CD4-positive, alpha-beta T cell (primary cell): ENCODE measurements around the gene ATN1. TPM values are rescaled to one million over a fixed set of nuclear protein-coding genes. Genes with fewer than 3 reads are reported as not detected.
"Not testable (repeated sequence)": the region's sequence is repeated elsewhere in the genome, so short reads cannot be mapped to it uniquely, and the experiment has no call there.

Experiments
- ATAC-seq: fragments of 200-7000 bp; cut with Tn5 transposase; one replicate; pipeline ENCODE4 v1.10.0; 2022; ENCODE audit warnings: mild to moderate bottlenecking; ENCODE audit not compliant: poor library complexity
- CTCF ChIA-PET: fragments of 350-600 bp; sonication (Branson Sonifier 250); formaldehyde crosslinking; loops from one replicate; lab custom pipeline; 2021; ENCODE audit warnings: antibody characterized with exemption, inconsistent platforms; lab: Charles Lee
- POLR2A ChIA-PET: fragments of 350-600 bp; sonication (Branson Sonifier 250); formaldehyde crosslinking; loops from one replicate; lab custom pipeline; 2021; ENCODE audit warnings: antibody characterized with exemption, inconsistent platforms; lab: Charles Lee
- DNase-seq, 14 experiments: peaks; one replicate each; pipeline ENCODE4 v3.0.0-alpha.2; 2013 to 2020; ENCODE audit warnings: mixed read lengths in 2 of 14
- H3K27ac ChIP-seq, 2 donors: one replicate each; pipeline versions ENCODE4 v1.5.1 to v1.7.0; 2013; ENCODE audit warnings: low read length in 2 of 2, low read depth in 1 of 2, mild to moderate bottlenecking in 1 of 2
- H3K27me3 ChIP-seq, 2 experiments: 1 replicate in 1 of 2; 2 replicates in 1 of 2; pipeline versions ENCODE4 v1.6.1 to v1.7.0; 2013; ENCODE audit warnings: low read length in 2 of 2, control low read depth in 1 of 2, mild to moderate bottlenecking in 1 of 2, moderate library complexity in 1 of 2; ENCODE audit not compliant: insufficient read depth in 2 of 2, control insufficient read depth in 1 of 2
- H3K36me3 ChIP-seq: one replicate; pipeline ENCODE4 v1.6.1; 2013; ENCODE audit warnings: low read length, control low read depth; ENCODE audit not compliant: insufficient read depth
- H3K4me1 ChIP-seq: one replicate; pipeline ENCODE4 v1.6.1; 2013; ENCODE audit warnings: low read length, control low read depth; ENCODE audit not compliant: insufficient read depth
- H3K4me3 ChIP-seq: one replicate; pipeline ENCODE4 v1.5.1; 2013; ENCODE audit warnings: mild to moderate bottlenecking, low read length, moderate library complexity
- H3K9me3 ChIP-seq, 2 experiments: 1 replicate in 1 of 2; 2 replicates in 1 of 2; pipeline versions ENCODE4 v1.6.1 to v1.7.0; 2013; ENCODE audit warnings: low read length in 2 of 2, mild to moderate bottlenecking in 2 of 2, control low read depth in 1 of 2, moderate library complexity in 1 of 2; ENCODE audit not compliant: control insufficient read depth in 1 of 2, insufficient read depth in 1 of 2
- H3K27ac Mint-ChIP-seq: one replicate; pipeline ENCODE4 v1.8.0; 2020; ENCODE audit warnings: mixed read lengths
- H3K27me3 Mint-ChIP-seq: one replicate; pipeline ENCODE4 v1.8.0; 2021; ENCODE audit warnings: mixed read lengths
- H3K36me3 Mint-ChIP-seq: one replicate; pipeline ENCODE4 v1.8.0; 2021; ENCODE audit warnings: low read depth, mixed read lengths
- H3K4me1 Mint-ChIP-seq: one replicate; pipeline ENCODE4 v1.8.0; 2021; ENCODE audit warnings: low read depth, mixed read lengths
- H3K4me3 Mint-ChIP-seq: one replicate; pipeline ENCODE4 v1.8.0; 2020; ENCODE audit warnings: mild to moderate bottlenecking, mixed read lengths
- H3K9me3 Mint-ChIP-seq: one replicate; pipeline ENCODE4 v1.8.0; 2020; ENCODE audit warnings: mixed read lengths
- CTCF ChIP-seq: fragments of 200-600 bp; IDR thresholded peaks from one replicate; pipeline ENCODE4 v1.8.0; 2022; ENCODE audit warnings: antibody characterized with exemption, mild to moderate bottlenecking
- intact Hi-C, 2 experiments: fragments of 100-400 bp; cut with DNase I in 1 of 2; cut with micrococcal nuclease in 1 of 2; formaldehyde crosslinking; loops; one replicate each; pipeline versions ENCODE4 v1.15.1 to v1.9.0; 2023 to 2025; cut with DNase I, micrococcal nuclease
- total RNA-seq, 174 experiments: library from RNA in 2 of 174; stranded (reverse) in 2 of 174; gene quantifications; one replicate each; pipeline ENCODE4 v1.2.3 and lab custom pipeline; 2021 to 2026

Gene ATN1
- total RNA-seq, 2 experiments from 2014 or later = 28.7 to 29.6 TPM

- ATAC-seq = no peak
- POLR2A ChIA-PET = interaction anchor here (3.1 kb wide), 1 partner anchor 10 kb away, joined by 14 read pairs; the partner anchor contains the start of gene SPSB2
- intact Hi-C loops = no loop called here
These were observed 44.1 kb upstream of the ATN1 start for GRCh38 chr12:6883683-6884082.

DNA sequence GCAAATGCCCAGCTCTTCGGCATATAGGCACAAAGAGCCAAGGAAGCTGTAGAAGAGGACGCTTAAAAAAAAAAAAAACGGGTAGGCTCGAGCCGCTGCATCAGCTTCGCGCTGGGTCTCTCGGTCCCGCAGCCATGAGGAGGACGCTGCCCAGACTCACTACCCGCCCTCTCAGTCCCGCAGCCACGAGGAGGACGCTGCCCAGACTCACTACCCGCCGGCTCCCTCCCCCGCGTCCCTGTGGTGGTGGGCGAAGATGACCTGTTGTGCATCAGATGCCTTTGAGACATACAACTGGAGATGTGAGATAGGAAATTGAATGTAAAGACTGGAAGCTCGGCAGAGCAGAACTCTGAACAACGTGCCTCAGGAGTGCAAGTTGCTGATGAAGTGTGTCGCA is 43.2 kb upstream of the ATN1 start:
- no peaks in the 10 kb centered on the region for H3K27me3 ChIP-seq
- DNase-seq (no peak), ATAC-seq (no peak)
- H3K9me3 ChIP-seq = no peaks in the 10 kb centered on the region
- intact Hi-C loops = no loop called here
- TF ChIP-seq CTCF = no peak
- Mint-ChIP-seq H3K4me3 (no peak overlapping the region), H3K27ac (no peak overlapping the region), H3K27me3 (no peaks in the 10 kb centered on the region), H3K4me1 (no peaks in the 10 kb centered on the region), H3K36me3 (no peaks in the 10 kb centered on the region), H3K9me3 (no peaks in the 10 kb centered on the region)
- no peak overlapping the region for H3K4me3 ChIP-seq
- peaks cover 11% of the 10 kb centered on the region for H3K36me3 ChIP-seq
- H3K4me1 ChIP-seq = no peaks in the 10 kb centered on the region
- POLR2A ChIA-PET = interaction anchor here (1.0 kb wide), 1 partner anchor 32 kb away, joined by 3 read pairs; the partner anchor contains the start of gene USP5
- CTCF ChIA-PET = interaction anchor here (0.6 kb wide), 1 partner anchor 360 kb away, joined by 4 read pairs; no protein-coding TSS in a partner anchor
- H3K27ac ChIP-seq = no peak overlapping the region

More at GRCh38 chr12:6883683-6884082, 44.1 kb upstream of the ATN1 start:
- CTCF ChIA-PET = interaction anchor here (1.8 kb wide), 1 partner anchor 11 kb away, joined by 7 read pairs; the partner anchor contains the start of gene SPSB2
- no peak for DNase-seq
- Histone ChIP-seq H3K4me3 (no peak overlapping the region), H3K27ac (no peak overlapping the region), H3K4me1 (no peaks in the 10 kb centered on the region), H3K9me3 (no peaks in the 10 kb centered on the region), H3K36me3 (peaks cover 11% of the 10 kb centered on the region), H3K27me3 (no peaks in the 10 kb centered on the region)
- H3K4me3 Mint-ChIP-seq = no peak overlapping the region
- H3K27me3 Mint-ChIP-seq = no peaks in the 10 kb centered on the region
- no peaks in the 10 kb centered on the region for H3K36me3 Mint-ChIP-seq
- H3K9me3 Mint-ChIP-seq = no peaks in the 10 kb centered on the region
- no peak overlapping the region for H3K27ac Mint-ChIP-seq
- no peak for TF ChIP-seq CTCF
- no peaks in the 10 kb centered on the region for H3K4me1 Mint-ChIP-seq

DNA sequence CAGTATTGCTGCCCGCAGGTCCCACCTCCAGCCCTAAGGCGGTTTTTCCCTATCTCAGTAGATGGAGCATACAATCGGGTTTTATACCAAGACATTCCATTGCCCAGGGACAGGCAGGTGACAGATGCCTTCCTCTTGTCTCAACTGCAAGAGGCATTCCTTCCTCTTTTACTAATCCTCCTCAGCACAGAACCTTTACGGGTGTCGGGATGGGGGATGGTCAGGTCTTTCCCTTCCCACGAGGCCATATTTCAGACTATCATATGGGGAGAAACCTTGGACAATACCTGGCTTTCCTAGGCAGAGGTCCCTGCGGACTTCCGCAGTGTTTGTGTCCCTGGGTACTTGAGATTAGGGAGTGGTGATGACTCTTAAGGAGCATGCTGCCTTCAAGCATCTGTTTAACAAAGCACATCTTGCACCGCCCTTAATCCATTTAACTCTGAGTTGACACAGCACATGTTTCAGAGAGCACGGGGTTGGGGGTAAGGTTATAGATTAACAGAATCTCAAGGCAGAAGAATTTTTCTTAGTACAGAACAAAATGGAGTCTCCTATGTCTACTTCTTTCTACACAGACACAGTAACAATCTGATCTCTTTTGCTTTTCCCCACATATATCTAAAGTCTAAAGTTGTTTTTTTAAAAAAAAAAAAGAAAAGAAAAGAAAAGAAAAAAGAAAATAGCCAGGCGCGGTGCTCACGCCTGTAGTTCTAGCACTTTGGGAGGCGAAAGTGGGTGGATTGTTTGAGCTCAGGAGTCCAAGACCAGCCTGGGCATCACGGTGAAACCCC is 41.4 kb upstream of the ATN1 start:
- H3K4me1 ChIP-seq, H3K27ac Mint-ChIP-seq, H3K27ac ChIP-seq, H3K4me3 Mint-ChIP-seq, intact Hi-C loops, H3K4me1 Mint-ChIP-seq, H3K36me3 Mint-ChIP-seq, POLR2A ChIA-PET, H3K27me3 Mint-ChIP-seq, H3K9me3 Mint-ChIP-seq, H3K4me3 ChIP-seq, H3K9me3 ChIP-seq, ATAC-seq, H3K27me3 ChIP-seq, DNase-seq: not testable (repeated sequence)
- CTCF ChIA-PET = interaction anchor here (1.2 to 1.9 kb wide), 2 partner anchors 12 to 14 kb away, joined by 3 to 8 read pairs; partner anchors contain the start of gene SPSB2
- H3K36me3 ChIP-seq = peaks cover 11% of the 10 kb centered on the region
